HepG2 (cell line): Measurements from ENCODE around the gene INTS14. TPM values are rescaled to one million over a fixed set of nuclear protein-coding genes. Genes with fewer than 3 reads are reported as not detected.

Source experiments
- ASH2L ChIP-seq: fragments of 300-600, 200-600 bp; sonication (generic); IDR thresholded peaks from 2 replicates; pipeline ENCODE4 v1.7.0; 2017; ENCODE audit warnings: low read depth, mild to moderate bottlenecking, moderate library complexity, mixed read lengths, low read length; ENCODE audit not compliant: insufficient read length
- ERF ChIP-seq: IDR thresholded peaks from 2 replicates; pipeline ENCODE4 v1.6.1; 2018; ENCODE audit warnings: missing biosample characterization, missing genetic modification reagents
- FOSL1 ChIP-seq: sonication (generic); formaldehyde crosslinking; IDR thresholded peaks from 2 replicates; pipeline ENCODE4 v1.9.0; 2021; ENCODE audit warnings: missing genetic modification reagents, borderline replicate concordance
- FOXC1 ChIP-seq: sonication (generic); formaldehyde crosslinking; IDR thresholded peaks from 2 replicates; pipeline ENCODE4 v1.8.0; 2022; ENCODE audit warnings: mild to moderate bottlenecking, missing genetic modification reagents, borderline replicate concordance
- JUN ChIP-seq: sonication (generic); formaldehyde crosslinking; IDR thresholded peaks from 2 replicates; pipeline ENCODE4 v1.4.0; 2020; ENCODE audit warnings: mild to moderate bottlenecking, missing genetic modification reagents
- JUND ChIP-seq: sonication (generic); formaldehyde crosslinking; IDR thresholded peaks from 2 replicates; pipeline ENCODE4 v1.8.0; 2022; ENCODE audit warnings: mild to moderate bottlenecking, missing genetic modification reagents
- MAX ChIP-seq: IDR thresholded peaks from 2 replicates; pipeline ENCODE4 v1.6.1; 2012; ENCODE audit warnings: inconsistent platforms
- MNT ChIP-seq: fragments of 450-650 bp; IDR thresholded peaks from 2 replicates; pipeline ENCODE4 v1.6.1; 2016
- NCOA2 ChIP-seq: sonication (generic); formaldehyde crosslinking; IDR thresholded peaks from 2 replicates; pipeline ENCODE4 v1.8.0; 2022; ENCODE audit warnings: inconsistent platforms
- PBX3 ChIP-seq: sonication (generic); formaldehyde crosslinking; IDR thresholded peaks from 2 replicates; pipeline ENCODE4 v1.8.1; 2023; ENCODE audit warnings: missing genetic modification reagents, inconsistent platforms, borderline replicate concordance
- SMAD3 ChIP-seq: sonication (generic); formaldehyde crosslinking; IDR thresholded peaks from 2 replicates; pipeline ENCODE4 v1.4.0; 2020; ENCODE audit warnings: missing genetic modification reagents
- SMARCE1 ChIP-seq: fragments of 450-650 bp; IDR thresholded peaks from 2 replicates; pipeline ENCODE4 v1.6.1; 2017; ENCODE audit warnings: borderline replicate concordance
- SNAI1 ChIP-seq: sonication (generic); formaldehyde crosslinking; IDR thresholded peaks from 2 replicates; pipeline ENCODE4 v1.5.0; 2020; ENCODE audit warnings: mild to moderate bottlenecking, missing genetic modification reagents, borderline replicate concordance
- TBX3 ChIP-seq: fragments of 450-650 bp; IDR thresholded peaks from 2 replicates; pipeline ENCODE4 v1.6.1; 2017; ENCODE audit warnings: antibody characterized with exemption, mild to moderate bottlenecking, inconsistent platforms, borderline replicate concordance
- ZMYM3 ChIP-seq: sonication (generic); formaldehyde crosslinking; IDR thresholded peaks from 2 replicates; pipeline ENCODE4 v1.5.1; 2020; ENCODE audit warnings: mild to moderate bottlenecking, missing genetic modification reagents
- ZNF296 ChIP-seq: sonication (generic); formaldehyde crosslinking; conservative IDR thresholded peaks from 2 replicates; pipeline ENCODE4 v1.5.0; 2020; ENCODE audit warnings: mild to moderate bottlenecking, missing genetic modification reagents
- ZNF343 ChIP-seq: sonication (generic); formaldehyde crosslinking; IDR thresholded peaks from 2 replicates; pipeline ENCODE4 v1.4.0; 2020; ENCODE audit warnings: mild to moderate bottlenecking, missing genetic modification reagents
- ZNF639 ChIP-seq: conservative IDR thresholded peaks from 2 replicates; pipeline ENCODE4 v1.6.1; 2018; ENCODE audit warnings: missing genetic modification reagents
- ZNF841 ChIP-seq: sonication (generic); formaldehyde crosslinking; IDR thresholded peaks from 2 replicates; pipeline ENCODE4 v1.8.1; 2023; ENCODE audit warnings: missing genetic modification reagents, borderline replicate concordance
- ZSCAN12 ChIP-seq: sonication (generic); formaldehyde crosslinking; IDR thresholded peaks from 2 replicates; pipeline ENCODE4 v1.9.0; 2021; ENCODE audit warnings: mild to moderate bottlenecking, missing genetic modification reagents
- polyA plus RNA-seq, 8 experiments: library from polyadenylated mRNA; depleted of rRNA in 3 of 8; stranded (reverse) in 7 of 8; unstranded in 1 of 8; fragments of >200 nt; fragmentation: Illumina TruSeq in 4 of 8; extraction: Trizol in 4 of 8; gene quantifications; 2 replicates each; pipeline versions ENCODE4 v1.2.1 to v1.2.3, GENCODE V29; 2011 to 2016; ENCODE audit warnings: low read depth in 4 of 8, missing spikeins in 1 of 8, mixed read lengths in 1 of 8; ENCODE audit not compliant: insufficient read depth in 1 of 8
- total RNA-seq, 5 experiments: library from RNA; depleted of rRNA; stranded (reverse); fragments of >200 nt; fragmentation: Illumina TruSeq; extraction: Trizol; gene quantifications; 2 replicates each; pipeline ENCODE4 v1.2.3, GENCODE V29; 2016; ENCODE audit warnings: low read depth in 1 of 5
- TF ChIP-seq, protein P1 (sequence below): sonication (generic); formaldehyde crosslinking; IDR thresholded peaks from 2 replicates; pipeline ENCODE4 v1.4.0; 2020; ENCODE audit warnings: missing genetic modification reagents
- TF ChIP-seq, protein P2 (sequence below): sonication (generic); formaldehyde crosslinking; IDR thresholded peaks from 2 replicates; pipeline ENCODE4 v1.4.0; 2020; ENCODE audit warnings: missing genetic modification reagents, low read depth, mild to moderate bottlenecking, borderline replicate concordance
- TF ChIP-seq, protein P3 (sequence below): sonication (generic); formaldehyde crosslinking; IDR thresholded peaks from 2 replicates; pipeline ENCODE4 v1.5.0; 2020; ENCODE audit warnings: missing genetic modification reagents

Gene INTS14
- total and polyA plus RNA-seq, 2 of the 13 experiments (the other 11 are each of a cell fraction or from before 2014, with no cell fraction given): 41.4 to 52.0 TPM

DNA sequence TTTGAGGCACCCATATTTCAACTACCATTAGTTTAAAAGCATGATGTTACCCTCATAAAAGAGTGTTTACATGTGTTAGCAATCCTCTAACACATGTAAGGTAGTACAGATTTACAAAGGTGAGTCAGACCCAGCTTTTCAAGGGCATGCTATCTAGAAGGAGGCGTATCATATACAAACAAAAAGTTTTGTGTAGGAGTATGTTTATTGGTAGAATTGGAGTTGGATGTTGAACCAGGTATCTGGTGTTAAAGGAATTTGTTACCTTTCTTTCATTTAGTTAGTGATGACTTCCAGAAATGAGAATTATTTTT, 78.2 kb downstream of the INTS14 start (continued):
- no peak for TF ChIP-seq ZSCAN12 (CRISPR knock-in tag)
- TF ChIP-seq ERF (CRISPR knock-in tag): no peak
- TF ChIP-seq, protein P1, sequence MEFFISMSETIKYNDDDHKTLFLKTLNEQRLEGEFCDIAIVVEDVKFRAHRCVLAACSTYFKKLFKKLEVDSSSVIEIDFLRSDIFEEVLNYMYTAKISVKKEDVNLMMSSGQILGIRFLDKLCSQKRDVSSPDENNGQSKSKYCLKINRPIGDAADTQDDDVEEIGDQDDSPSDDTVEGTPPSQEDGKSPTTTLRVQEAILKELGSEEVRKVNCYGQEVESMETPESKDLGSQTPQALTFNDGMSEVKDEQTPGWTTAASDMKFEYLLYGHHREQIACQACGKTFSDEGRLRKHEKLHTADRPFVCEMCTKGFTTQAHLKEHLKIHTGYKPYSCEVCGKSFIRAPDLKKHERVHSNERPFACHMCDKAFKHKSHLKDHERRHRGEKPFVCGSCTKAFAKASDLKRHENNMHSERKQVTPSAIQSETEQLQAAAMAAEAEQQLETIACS (CRISPR knock-in tag): no peak
- TF ChIP-seq MAX: 0 out of 2 replicates have a peak, but pooled peaks have one; percentile 2
- TF ChIP-seq, protein P2, sequence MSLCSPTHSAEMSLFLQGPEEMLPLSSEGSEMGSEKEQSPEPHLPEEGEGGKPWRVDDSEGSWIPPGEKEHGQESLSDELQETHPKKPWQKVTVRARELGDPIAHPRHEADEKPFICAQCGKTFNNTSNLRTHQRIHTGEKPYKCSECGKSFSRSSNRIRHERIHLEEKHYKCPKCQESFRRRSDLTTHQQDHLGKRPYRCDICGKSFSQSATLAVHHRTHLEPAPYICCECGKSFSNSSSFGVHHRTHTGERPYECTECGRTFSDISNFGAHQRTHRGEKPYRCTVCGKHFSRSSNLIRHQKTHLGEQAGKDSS (CRISPR knock-in tag): no peak
- TF ChIP-seq JUN: 0 out of 2 replicates have a peak, but pooled peaks have one; percentile 24
- no peak for TF ChIP-seq TBX3
- TF ChIP-seq, protein P3, sequence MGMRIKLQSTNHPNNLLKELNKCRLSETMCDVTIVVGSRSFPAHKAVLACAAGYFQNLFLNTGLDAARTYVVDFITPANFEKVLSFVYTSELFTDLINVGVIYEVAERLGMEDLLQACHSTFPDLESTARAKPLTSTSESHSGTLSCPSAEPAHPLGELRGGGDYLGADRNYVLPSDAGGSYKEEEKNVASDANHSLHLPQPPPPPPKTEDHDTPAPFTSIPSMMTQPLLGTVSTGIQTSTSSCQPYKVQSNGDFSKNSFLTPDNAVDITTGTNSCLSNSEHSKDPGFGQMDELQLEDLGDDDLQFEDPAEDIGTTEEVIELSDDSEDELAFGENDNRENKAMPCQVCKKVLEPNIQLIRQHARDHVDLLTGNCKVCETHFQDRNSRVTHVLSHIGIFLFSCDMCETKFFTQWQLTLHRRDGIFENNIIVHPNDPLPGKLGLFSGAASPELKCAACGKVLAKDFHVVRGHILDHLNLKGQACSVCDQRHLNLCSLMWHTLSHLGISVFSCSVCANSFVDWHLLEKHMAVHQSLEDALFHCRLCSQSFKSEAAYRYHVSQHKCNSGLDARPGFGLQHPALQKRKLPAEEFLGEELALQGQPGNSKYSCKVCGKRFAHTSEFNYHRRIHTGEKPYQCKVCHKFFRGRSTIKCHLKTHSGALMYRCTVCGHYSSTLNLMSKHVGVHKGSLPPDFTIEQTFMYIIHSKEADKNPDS (CRISPR knock-in tag): no peak
- TF ChIP-seq PBX3 (CRISPR knock-in tag): no peak
- TF ChIP-seq ZNF639: no peak
- no peak for TF ChIP-seq ASH2L
- no peak for TF ChIP-seq ZNF296 (CRISPR knock-in tag)
- peak; percentile 63; the same call in 1 of the 2 replicates for TF ChIP-seq SMARCE1
- 0 out of 2 replicates have a peak, but pooled peaks have one; percentile 52 for TF ChIP-seq SNAI1 (CRISPR knock-in tag)
- TF ChIP-seq JUND (CRISPR knock-in tag): peak; percentile 77
- TF ChIP-seq FOSL1 (CRISPR knock-in tag): peak; percentile 72; the same call in 1 of the 2 replicates
- TF ChIP-seq FOXC1: no peak
- no peak for TF ChIP-seq ZNF841 (CRISPR knock-in tag)
- TF ChIP-seq NCOA2 (CRISPR knock-in tag): 0 out of 2 replicates have a peak, but pooled peaks have one; percentile 30
- peak; percentile 18; the same call in 1 of the 2 replicates for TF ChIP-seq SMAD3
- TF ChIP-seq ZMYM3 (CRISPR knock-in tag): no peak
- TF ChIP-seq ZNF343 (CRISPR knock-in tag): no peak
- TF ChIP-seq MNT: peak; percentile 84
